HEK293 (cell line): ENCODE data around the gene TMEM214.

Experiments used
- CTCF ChIA-PET: fragments of 350-600 bp; formaldehyde crosslinking; extraction: SDS; loops from one replicate; lab custom pipeline; 2021; ENCODE audit warnings: antibody characterized with exemption; lab: Yijun Ruan, JAX
- POLR2A ChIA-PET: fragments of 300-600 bp; formaldehyde crosslinking; extraction: SDS; loops from one replicate; lab custom pipeline; 2020; ENCODE audit warnings: antibody characterized with exemption, inconsistent platforms; lab: Yijun Ruan, JAX
- H3K27ac ChIP-seq: fragments of 200-500 bp; sonication (Bioruptor generic); 2 replicates; pipeline ENCODE4 v1.5.1; 2014; ENCODE audit warnings: low read depth, low read length, control low read depth, inconsistent platforms; ENCODE audit errors: extremely low read depth
- H3K36me3 ChIP-seq, 2 experiments: fragments of 200-500 bp in 1 of 2; sonication (Bioruptor generic) in 1 of 2; 1 replicate in 1 of 2; 2 replicates in 1 of 2; pipeline ENCODE4 v1.5.1; 2014 to 2017; ENCODE audit warnings: inconsistent platforms in 2 of 2, low read length in 2 of 2; ENCODE audit not compliant: control insufficient read depth in 2 of 2, insufficient read depth in 1 of 2
- H3K4me1 ChIP-seq: fragments of 200-500 bp; sonication (Bioruptor generic); 2 replicates; pipeline ENCODE4 v1.5.1; 2014; ENCODE audit warnings: mild to moderate bottlenecking, low read length, inconsistent platforms; ENCODE audit not compliant: control insufficient read depth, insufficient read depth
- H3K4me3 ChIP-seq: 2 replicates; pipeline ENCODE4 v1.5.1; 2011; ENCODE audit warnings: low read depth, mild to moderate bottlenecking, control low read depth, low read length, moderate library complexity
- H3K9me3 ChIP-seq: fragments of 200-500 bp; sonication (Bioruptor generic); 2 replicates; pipeline ENCODE4 v1.5.1; 2014; ENCODE audit warnings: low read depth, low read length, inconsistent platforms; ENCODE audit not compliant: control insufficient read depth, insufficient read depth
- EGR2 ChIP-seq: fragments of 450-650 bp; formaldehyde crosslinking; IDR thresholded peaks from 2 replicates; pipeline ENCODE4 v1.5.1; 2016; ENCODE audit warnings: low read depth, missing biosample characterization, missing genetic modification characterization
- GLI4 ChIP-seq: fragments of 450-650 bp; formaldehyde crosslinking; IDR thresholded peaks from 2 replicates; pipeline ENCODE4 v1.5.1; 2016; ENCODE audit warnings: missing biosample characterization, missing genetic modification characterization
- GLIS1 ChIP-seq: fragments of 450-650 bp; formaldehyde crosslinking; IDR thresholded peaks from 2 replicates; pipeline ENCODE4 v1.5.1; 2016; ENCODE audit warnings: missing biosample characterization, missing genetic modification characterization
- MZF1 ChIP-seq: fragments of 450-650 bp; formaldehyde crosslinking; IDR thresholded peaks from 2 replicates; pipeline ENCODE4 v1.5.1; 2017; ENCODE audit warnings: missing biosample characterization, missing genetic modification characterization, borderline replicate concordance
- PRDM4 ChIP-seq: fragments of 450-650 bp; formaldehyde crosslinking; IDR thresholded peaks from 2 replicates; pipeline ENCODE4 v1.5.1; 2017; ENCODE audit warnings: missing biosample characterization, missing genetic modification characterization
- PRDM6 ChIP-seq: fragments of 450-650 bp; formaldehyde crosslinking; IDR thresholded peaks from 2 replicates; pipeline ENCODE4 v1.5.1; 2017; ENCODE audit warnings: missing biosample characterization, missing genetic modification characterization
- SP2 ChIP-seq: fragments of 450-650 bp; formaldehyde crosslinking; IDR thresholded peaks from 2 replicates; pipeline ENCODE4 v1.5.1; 2016; ENCODE audit warnings: missing biosample characterization, missing genetic modification characterization
- SP7 ChIP-seq: fragments of 450-650 bp; formaldehyde crosslinking; IDR thresholded peaks from 2 replicates; pipeline ENCODE4 v1.5.1; 2016; ENCODE audit warnings: missing biosample characterization, missing genetic modification characterization
- ZBTB20 ChIP-seq: fragments of 450-650 bp; formaldehyde crosslinking; IDR thresholded peaks from 2 replicates; pipeline ENCODE4 v1.5.1; 2016; ENCODE audit warnings: missing biosample characterization, missing genetic modification characterization
- ZFHX2 ChIP-seq: fragments of 450-650 bp; formaldehyde crosslinking; conservative IDR thresholded peaks from 2 replicates; pipeline ENCODE4 v1.5.1; 2016; ENCODE audit warnings: missing biosample characterization, missing genetic modification characterization
- ZFP69B ChIP-seq: fragments of 450-650 bp; formaldehyde crosslinking; IDR thresholded peaks from 2 replicates; pipeline ENCODE4 v1.5.1; 2016; ENCODE audit warnings: missing biosample characterization, missing genetic modification characterization
- ZIC2 ChIP-seq: fragments of 450-650 bp; formaldehyde crosslinking; IDR thresholded peaks from 2 replicates; pipeline ENCODE4 v1.5.1; 2016; ENCODE audit warnings: missing biosample characterization, missing genetic modification characterization
- ZNF335 ChIP-seq: fragments of 450-650 bp; formaldehyde crosslinking; conservative IDR thresholded peaks from 2 replicates; pipeline ENCODE4 v1.5.1; 2016; ENCODE audit warnings: missing biosample characterization, missing genetic modification characterization
- ZNF560 ChIP-seq: fragments of 450-650 bp; formaldehyde crosslinking; IDR thresholded peaks from 2 replicates; pipeline ENCODE4 v1.5.1; 2017; ENCODE audit warnings: missing biosample characterization, missing genetic modification characterization, borderline replicate concordance
- ZNF629 ChIP-seq: fragments of 450-650 bp; formaldehyde crosslinking; IDR thresholded peaks from 2 replicates; pipeline ENCODE4 v1.5.1; 2017; ENCODE audit warnings: missing biosample characterization, missing genetic modification characterization
- ZNF707 ChIP-seq: fragments of 450-650 bp; formaldehyde crosslinking; IDR thresholded peaks from 2 replicates; pipeline ENCODE4 v1.5.1; 2016; ENCODE audit warnings: missing biosample characterization, missing genetic modification characterization
- ZXDB ChIP-seq: fragments of 450-650 bp; formaldehyde crosslinking; IDR thresholded peaks from 2 replicates; pipeline ENCODE4 v1.5.1; 2016; ENCODE audit warnings: missing biosample characterization, missing genetic modification characterization
- TF ChIP-seq, protein P1 (sequence below): fragments of 450-650 bp; formaldehyde crosslinking; IDR thresholded peaks from 2 replicates; pipeline ENCODE4 v1.5.1; 2017; ENCODE audit warnings: missing biosample characterization, missing genetic modification characterization

The TMEM214 gene

DNA sequence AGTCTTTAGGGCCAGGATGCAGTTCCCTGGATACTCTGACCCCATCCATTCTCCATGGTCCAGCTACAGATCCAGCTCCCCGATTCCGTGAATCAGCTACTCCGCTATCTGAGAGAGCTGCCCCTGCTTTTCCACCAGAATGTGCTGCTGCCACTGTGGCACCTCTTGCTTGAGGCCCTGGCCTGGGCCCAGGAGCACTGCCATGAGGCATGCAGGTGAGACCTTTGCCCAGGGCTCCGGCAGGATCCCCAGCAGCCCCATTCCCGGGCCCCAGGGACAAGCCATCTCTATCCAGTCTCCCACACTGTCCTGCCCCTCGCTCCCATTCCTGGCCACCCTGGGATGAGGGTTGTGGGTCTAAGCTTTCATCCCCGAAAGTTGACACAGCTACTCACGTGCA, 7.5 kb downstream of the TMEM214 start:
- peaks cover 3 to 79% of the 10 kb centered on the region in 2 experiments for H3K36me3 ChIP-seq
- H3K4me3 ChIP-seq: no peak overlapping the region
- POLR2A ChIA-PET: interaction anchor here (2.7 kb wide), 1 partner anchor 10 kb away, joined by 14 read pairs; the partner anchor contains the start of gene AGBL5
- CTCF ChIA-PET: no interaction called here
- no peaks in the 10 kb centered on the region for H3K9me3 ChIP-seq
- peaks cover 16% of the 10 kb centered on the region for H3K4me1 ChIP-seq
- H3K27ac ChIP-seq: no peak overlapping the region
- peak; percentile 36; the same call in 1 of the 2 replicates for TF ChIP-seq ZBTB20
- no peak for TF ChIP-seq ZFP69B
- TF ChIP-seq ZNF629 (tag by site-specific recombination): no peak

GRCh38 chr2:27041752-27042151, 9.0 kb downstream of the TMEM214 start:
- peaks cover 3 to 64% of the 10 kb centered on the region in 2 experiments for H3K36me3 ChIP-seq
- peak overlapping the region; percentile 43; the same call in 1 of the 2 replicates for H3K27ac ChIP-seq
- CTCF ChIA-PET: no interaction called here
- H3K9me3 ChIP-seq: no peaks in the 10 kb centered on the region
- TF ChIP-seq ZIC2 (tag by site-specific recombination) (peak; percentile 60; the same call in 1 of the 2 replicates), SP2 (no peak), ZNF335 (tag by site-specific recombination) (peak; percentile 64), ZNF707 (tag by site-specific recombination) (no peak), ZFHX2 (tag by site-specific recombination) (peak; percentile 61), ZNF560 (no peak), SP7 (tag by site-specific recombination) (peak; percentile 86), MZF1 (tag by site-specific recombination) (no peak), PRDM4 (tag by site-specific recombination) (peak; percentile 80), GLIS1 (tag by site-specific recombination) (peak; percentile 98), GLI4 (tag by site-specific recombination) (no peak), PRDM6 (tag by site-specific recombination) (peak; percentile 25; the same call in 1 of the 2 replicates), EGR2 (tag by site-specific recombination) (0 out of 2 replicates have a peak, but pooled peaks have one; percentile 47), ZXDB (tag by site-specific recombination) (0 out of 2 replicates have a peak, but pooled peaks have one; percentile 22)
- TF ChIP-seq, protein P1, sequence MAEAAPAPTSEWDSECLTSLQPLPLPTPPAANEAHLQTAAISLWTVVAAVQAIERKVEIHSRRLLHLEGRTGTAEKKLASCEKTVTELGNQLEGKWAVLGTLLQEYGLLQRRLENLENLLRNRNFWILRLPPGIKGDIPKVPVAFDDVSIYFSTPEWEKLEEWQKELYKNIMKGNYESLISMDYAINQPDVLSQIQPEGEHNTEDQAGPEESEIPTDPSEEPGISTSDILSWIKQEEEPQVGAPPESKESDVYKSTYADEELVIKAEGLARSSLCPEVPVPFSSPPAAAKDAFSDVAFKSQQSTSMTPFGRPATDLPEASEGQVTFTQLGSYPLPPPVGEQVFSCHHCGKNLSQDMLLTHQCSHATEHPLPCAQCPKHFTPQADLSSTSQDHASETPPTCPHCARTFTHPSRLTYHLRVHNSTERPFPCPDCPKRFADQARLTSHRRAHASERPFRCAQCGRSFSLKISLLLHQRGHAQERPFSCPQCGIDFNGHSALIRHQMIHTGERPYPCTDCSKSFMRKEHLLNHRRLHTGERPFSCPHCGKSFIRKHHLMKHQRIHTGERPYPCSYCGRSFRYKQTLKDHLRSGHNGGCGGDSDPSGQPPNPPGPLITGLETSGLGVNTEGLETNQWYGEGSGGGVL (tag by site-specific recombination): 0 out of 2 replicates have a peak, but pooled peaks have one; percentile 12
- POLR2A ChIA-PET: interaction anchor here (2.7 kb wide), 1 partner anchor 9 kb away, joined by 14 read pairs; the partner anchor contains the start of gene AGBL5
- H3K4me1 ChIP-seq: peaks cover 16% of the 10 kb centered on the region
- no peak overlapping the region for H3K4me3 ChIP-seq
